Posterior vena cava (tissue), 2 donors: Measurements from ENCODE around the gene CLEC18A. TPM values are rescaled to one million over a fixed set of nuclear protein-coding genes. Genes with fewer than 3 reads are reported as not detected.

Source experiments
- DNase-seq: peaks from one replicate; pipeline ENCODE4 v3.0.0-alpha.2; 2020; ENCODE audit warnings: low spot score
- intact Hi-C, 2 donors: fragments of 100-400 bp; cut with DNase I; formaldehyde crosslinking; loops; one replicate each; pipeline versions ENCODE4 v1.14.1 to v1.14.2; 2022 to 2023
- total RNA-seq, 2 donors: library from RNA; stranded (reverse); fragmentation: NEBNext Ultra II Directional; extraction: Animal tissue kit (Norgen Biotek cat#: 25700); gene quantifications; one replicate each; pipeline ENCODE4 v1.2.1, GENCODE V29; 2021
- donor health status: DM: yes; HTN: yes; CAD: no.
- donor health status: DM: yes; HTN: yes; CAD: no.

CLEC18A gene
- total RNA-seq, 2 donors from 2014 or later = 0.43 TPM; not detected in 1

DNA sequence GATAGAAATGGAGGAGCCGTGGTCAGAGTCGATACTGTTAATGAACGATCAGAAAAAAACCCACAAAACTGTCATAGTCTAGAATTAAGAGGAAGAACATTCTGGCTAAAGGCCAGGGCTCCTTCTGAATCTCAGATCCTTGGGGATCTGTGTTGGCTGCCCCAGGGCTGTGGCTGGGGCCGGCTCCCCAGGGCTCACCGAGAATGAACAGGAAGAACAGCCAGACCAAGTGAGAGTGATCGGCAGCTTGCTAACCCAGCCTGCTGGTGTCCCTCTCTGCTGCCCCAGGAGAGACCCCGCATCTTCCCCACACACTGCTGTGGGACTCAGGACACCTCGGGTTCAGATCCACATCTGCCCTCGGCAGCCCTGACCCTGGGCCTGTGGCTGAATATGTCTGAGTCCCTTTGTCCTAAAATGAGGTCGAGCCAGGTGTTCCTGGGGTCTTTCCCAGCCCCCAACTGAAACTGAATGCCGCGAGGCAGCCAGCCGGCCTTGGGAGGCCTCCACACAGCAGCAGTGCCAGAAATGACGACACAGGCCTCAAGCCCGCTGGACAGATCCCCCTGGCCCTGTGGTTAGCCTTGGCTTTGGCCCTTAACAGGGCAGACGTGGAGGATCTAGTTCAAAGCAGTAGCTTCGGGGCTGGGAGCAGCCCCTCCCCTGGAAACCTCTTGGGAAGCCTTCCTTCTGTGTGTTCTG lies 23.9 kb upstream of the CLEC18A start:
- DNase-seq = peak; percentile 88
- intact Hi-C loops = loop anchor here in 1 of 2 donors (10.0 kb wide), 1 partner anchor 62 kb away; no protein-coding TSS in a partner anchor

DNA sequence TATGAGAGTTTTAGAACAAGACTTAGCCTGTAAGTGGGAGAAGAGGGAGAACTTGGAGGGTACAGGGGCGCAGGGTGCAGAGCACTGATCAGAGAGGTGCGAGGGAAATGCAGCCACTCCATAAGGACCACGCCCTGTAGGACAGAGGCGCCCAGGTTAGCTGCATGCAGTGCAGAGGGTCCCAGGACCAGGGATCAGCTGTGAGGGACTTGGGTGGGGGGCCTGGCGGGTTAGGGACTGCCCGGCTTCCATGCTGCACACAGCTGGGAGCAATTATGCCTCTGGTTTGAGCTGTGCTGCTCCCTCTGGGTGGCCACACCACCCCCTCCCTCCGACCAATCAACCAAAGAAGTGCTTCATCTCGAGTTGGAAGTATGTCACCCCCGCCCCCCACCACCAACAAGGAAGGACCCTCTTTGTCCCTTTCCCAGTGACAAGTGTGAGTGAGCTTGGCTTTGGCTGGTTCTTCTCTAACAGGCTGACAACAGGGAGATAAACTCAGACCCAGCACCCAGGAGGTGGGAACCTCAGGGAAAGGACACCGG lies 22.2 kb upstream of the CLEC18A start:
- intact Hi-C loops = loop anchor here (2.0 to 10.0 kb wide), 2 partner anchors 64 to 132 kb away; no protein-coding TSS in a partner anchor
- DNase-seq = no peak

DNA sequence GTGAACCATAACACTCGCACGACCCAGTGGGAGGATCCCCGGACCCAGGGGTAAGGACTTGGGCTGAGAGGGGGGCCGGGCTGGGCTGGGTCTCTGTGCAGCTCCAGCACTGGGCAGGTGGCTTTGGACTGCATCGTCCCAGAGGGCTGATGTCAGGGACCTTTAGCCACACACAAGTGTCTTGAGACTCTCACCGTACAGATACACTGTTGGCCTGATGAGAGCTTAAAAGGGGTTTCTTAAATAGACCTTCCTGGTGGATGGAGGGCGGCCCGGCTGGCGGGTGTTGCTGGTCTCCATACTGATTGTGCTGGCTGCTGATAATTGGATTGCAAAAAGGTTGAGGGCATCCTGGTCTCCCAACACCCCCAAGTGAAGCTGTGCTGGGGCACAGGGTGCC lies 21.7 kb upstream of the CLEC18A start:
- intact Hi-C loops = loop anchor here (2.0 to 10.0 kb wide), 2 partner anchors 65 to 133 kb away; no protein-coding TSS in a partner anchor
- DNase-seq = no peak

DNA sequence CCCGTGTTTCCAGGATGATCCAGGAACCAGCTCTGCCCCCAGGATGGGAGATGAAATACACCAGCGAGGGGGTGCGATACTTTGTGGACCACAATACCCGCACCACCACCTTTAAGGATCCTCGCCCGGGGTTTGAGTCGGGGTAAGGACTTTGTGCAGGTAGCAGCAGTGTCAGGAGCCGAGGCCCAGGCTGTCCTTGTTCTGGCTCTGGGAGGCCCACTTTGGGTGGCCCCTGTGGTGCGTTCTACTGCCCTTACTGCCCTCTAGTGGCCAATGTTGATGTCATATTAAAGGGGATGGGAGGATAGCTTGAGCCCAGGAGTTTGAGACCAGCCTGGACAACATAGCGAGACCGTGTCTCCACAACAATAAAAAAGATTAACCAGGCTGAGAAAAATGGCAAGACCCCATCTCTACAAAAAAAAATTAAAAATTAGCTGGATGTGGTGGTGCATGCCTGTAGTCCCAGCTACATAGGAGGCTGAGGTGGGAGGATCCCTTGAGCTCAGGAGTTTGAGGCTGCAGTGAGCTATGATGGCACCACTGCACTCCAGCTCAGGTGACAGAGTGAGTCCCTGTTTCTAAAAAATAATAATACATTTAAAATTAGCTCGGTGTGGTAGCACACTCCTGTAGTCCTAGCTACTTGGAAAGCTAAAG lies 20.9 kb upstream of the CLEC18A start:
- no peak for DNase-seq
- intact Hi-C loops = loop anchor here in 1 of 2 donors (5.0 to 10.0 kb wide), 2 partner anchors 133 to 1205 kb away; no protein-coding TSS in a partner anchor

DNA sequence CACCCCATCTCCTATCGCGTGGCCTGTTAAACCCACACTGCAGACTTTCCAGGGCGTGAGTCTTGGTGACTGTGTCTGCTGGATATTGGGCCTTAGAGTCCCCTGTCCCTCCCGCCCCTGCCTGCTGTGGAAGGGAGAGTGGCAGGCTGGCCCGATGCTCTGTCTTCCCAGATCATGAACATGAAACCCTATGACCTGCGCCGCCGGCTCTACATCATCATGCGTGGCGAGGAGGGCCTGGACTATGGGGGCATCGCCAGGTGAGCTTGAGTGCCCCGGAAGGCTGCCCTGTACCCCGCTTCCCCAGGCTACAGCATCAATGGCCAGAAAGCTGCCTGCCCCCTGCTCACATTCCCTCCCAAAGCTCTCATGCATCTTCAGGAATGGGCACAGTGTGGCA lies 19.5 kb upstream of the CLEC18A start:
- intact Hi-C loops = loop anchor here in 1 of 2 donors (5.0 to 10.0 kb wide), 2 partner anchors 134 to 1207 kb away; no protein-coding TSS in a partner anchor
- DNase-seq = no peak

DNA sequence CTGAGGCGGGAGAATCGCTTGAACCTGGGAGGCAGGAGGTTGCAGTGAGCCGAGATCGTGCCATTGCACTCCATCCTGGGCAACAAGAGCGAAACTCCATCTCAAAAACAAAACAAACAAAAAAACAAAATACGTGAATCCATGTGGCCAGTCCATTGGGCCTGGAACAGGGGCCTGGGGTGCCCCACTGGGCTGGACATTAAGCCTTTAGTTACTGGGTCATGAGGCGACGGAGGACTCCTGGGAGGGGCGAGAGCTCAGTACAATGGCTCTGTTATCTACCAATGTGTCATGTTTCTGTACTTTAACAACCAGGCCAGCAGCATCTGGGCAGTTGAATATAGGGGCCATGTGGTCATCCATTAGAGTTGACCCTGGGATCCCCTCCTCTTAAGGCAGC lies 18.9 kb upstream of the CLEC18A start:
- intact Hi-C loops = loop anchor here in 1 of 2 donors (5.0 to 10.0 kb wide), 2 partner anchors 135 to 1207 kb away; no protein-coding TSS in a partner anchor
- no peak for DNase-seq

DNA sequence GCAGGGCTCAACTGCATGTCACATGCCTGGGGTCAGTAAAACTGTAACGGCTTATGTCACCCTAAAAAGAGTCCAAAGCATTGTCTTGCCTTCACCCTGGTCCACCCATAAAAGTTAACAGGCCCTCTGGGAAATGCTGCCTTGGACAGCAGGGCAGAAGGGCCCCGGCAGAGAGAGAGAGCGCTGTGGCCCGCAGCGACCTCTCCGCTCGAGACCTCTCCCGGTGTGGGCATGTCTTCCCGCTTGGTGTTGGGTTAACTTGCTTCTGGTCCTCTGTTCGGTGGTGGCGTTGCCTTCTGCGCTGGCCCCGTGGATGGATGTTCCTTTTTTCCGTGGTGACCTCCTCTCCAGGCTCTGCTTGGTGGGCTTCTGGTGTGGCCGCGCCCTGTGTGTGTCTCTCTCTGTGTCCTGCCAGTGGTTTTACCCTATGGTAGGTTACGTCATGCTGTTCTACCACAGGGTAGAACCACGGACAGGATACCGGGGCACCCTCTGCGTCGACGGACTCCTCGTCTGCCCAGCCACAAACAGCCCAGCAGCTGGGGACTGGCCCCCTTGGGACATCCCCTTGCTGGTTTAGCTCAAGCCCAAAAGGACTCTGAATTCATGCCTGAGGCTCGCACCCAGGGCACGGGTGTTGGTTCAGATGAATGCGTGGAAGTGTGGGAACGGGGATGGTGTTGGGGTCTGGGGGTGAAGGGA lies 18.3 kb upstream of the CLEC18A start:
- DNase-seq = no peak
- intact Hi-C loops = loop anchor here in 1 of 2 donors (5.0 to 10.0 kb wide), 2 partner anchors 136 to 1208 kb away; no protein-coding TSS in a partner anchor

DNA sequence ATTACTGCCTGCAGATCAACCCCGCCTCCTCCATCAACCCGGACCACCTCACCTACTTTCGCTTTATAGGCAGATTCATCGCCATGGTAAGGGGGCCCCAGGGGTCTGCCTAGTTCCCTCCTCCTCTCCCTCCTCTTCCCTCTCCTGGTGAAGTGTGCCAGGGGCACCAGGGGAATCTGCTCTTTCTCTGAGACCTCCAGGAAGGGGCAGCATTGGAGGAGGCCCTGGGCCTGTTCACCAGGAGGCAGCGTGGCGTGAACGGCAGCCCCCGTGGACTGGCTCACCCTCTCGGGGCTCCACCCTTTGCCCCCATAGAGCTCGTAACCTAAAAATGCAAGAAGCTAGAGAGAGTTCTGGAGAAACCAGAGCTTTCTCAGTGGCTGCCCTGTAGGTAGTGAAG lies 17.1 kb upstream of the CLEC18A start:
- DNase-seq = no peak

DNA sequence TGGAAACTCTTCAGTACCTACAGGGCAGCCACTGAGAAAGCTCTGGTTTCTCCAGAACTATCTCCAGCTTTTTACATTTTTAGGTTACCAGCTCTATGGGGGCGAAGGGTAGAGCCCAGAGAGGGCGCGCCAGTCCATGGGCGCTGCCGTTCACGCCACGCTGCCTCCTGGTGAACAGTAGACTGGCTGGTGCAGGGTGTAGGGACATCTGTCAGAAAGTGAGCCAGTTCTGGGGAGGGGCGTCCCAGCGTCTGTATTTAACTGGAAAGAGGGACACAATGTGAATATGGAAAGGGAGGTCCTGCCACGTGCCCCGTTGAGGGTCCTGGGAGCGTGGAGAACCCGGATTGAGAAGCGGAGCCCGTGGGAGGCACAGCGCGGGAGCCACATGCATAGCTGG lies 16.4 kb upstream of the CLEC18A start:
- intact Hi-C loops = loop anchor here in 1 of 2 donors (5.0 to 10.0 kb wide), 2 partner anchors 137 to 1210 kb away; no protein-coding TSS in a partner anchor
- DNase-seq = no peak

More for the DNA sequence above, 17.1 kb upstream of the CLEC18A start:
- intact Hi-C loops = loop anchor here in 1 of 2 donors (5.0 to 10.0 kb wide), 2 partner anchors 137 to 1209 kb away; no protein-coding TSS in a partner anchor

DNA sequence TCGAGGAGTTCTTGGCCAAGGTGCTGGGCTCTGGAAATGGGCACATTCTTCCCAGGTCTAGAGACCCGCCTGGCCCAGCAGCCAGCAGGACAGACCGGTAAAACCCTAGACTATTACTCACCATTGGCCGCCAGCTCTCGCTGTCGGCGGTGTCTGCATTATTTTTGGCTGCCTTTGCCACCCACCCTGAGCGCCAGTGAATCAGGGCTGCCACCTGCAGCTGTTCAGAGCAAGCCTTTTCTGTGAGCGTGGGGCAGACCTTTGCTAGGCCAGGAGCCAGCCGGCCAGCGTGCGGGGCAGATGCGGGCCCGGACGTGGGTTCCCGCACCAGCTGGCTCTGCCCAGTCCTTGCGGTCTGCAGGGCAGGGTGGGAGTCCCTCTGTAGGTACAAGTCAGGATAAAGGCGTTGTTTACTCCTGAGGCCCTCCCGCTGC lies 15.8 kb upstream of the CLEC18A start:
- intact Hi-C loops = loop anchor here in 1 of 2 donors (10.0 kb wide), 1 partner anchor 1210 kb away; no protein-coding TSS in a partner anchor
- DNase-seq = no peak

DNA sequence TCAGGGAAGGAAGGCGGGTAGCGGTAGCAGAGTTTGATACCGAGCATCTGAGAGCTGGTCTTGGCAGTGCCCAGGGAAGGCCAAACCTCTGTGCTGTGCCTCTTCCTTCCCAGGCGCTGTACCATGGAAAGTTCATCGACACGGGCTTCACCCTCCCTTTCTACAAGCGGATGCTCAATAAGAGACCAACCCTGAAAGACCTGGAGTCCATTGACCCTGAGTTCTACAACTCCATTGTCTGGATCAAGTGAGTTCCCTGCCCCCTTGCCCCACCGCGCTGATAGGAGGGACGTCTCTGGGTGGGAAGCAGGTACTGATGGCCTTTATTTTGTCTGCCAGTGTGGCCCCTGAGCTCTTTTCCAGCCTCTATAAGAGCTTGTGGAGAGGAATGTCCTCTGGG lies 15.4 kb upstream of the CLEC18A start:
- DNase-seq = no peak
- intact Hi-C loops = loop anchor here in 1 of 2 donors (10.0 kb wide), 1 partner anchor 1211 kb away; no protein-coding TSS in a partner anchor

DNA sequence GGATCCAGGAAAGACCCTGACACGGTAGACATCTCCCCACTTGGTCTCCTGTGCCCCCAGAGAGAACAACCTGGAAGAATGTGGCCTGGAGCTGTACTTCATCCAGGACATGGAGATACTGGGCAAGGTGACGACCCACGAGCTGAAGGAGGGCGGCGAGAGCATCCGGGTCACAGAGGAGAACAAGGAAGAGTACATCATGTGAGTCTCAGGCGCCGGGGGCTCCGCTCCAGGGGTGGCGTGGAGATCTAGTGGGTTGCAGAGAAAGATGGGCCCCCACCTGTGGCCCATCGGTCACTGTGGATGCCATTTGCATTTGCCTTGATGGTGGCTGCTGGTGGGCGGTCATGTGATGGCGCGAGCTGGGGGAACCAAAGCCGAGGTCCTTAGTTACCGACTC lies 14.9 kb upstream of the CLEC18A start:
- intact Hi-C loops = loop anchor here in 1 of 2 donors (10.0 kb wide), 1 partner anchor 1211 kb away; no protein-coding TSS in a partner anchor
- DNase-seq = no peak

DNA sequence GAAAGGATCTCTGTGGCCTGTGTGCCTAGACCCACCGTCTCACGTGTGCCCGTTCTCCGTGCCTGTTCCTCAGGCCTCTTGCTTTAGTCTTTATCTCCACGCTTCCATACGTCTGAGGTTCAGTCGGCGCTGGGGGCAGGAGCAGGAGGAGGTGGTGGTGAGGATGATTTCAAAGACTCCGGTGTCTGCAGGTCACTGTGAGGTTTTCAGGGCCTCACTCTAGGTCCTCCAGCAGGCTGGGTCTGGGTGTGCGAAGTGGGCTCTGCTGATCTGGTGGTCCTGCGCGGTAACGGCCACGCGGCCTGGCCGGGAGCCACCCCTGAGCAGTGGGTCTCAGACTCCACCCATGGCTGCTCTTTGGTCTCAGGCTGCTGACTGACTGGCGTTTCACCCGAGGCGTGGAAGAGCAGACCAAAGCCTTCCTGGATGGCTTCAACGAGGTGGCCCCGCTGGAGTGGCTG lies 14.4 kb upstream of the CLEC18A start:
- DNase-seq = no peak

DNA sequence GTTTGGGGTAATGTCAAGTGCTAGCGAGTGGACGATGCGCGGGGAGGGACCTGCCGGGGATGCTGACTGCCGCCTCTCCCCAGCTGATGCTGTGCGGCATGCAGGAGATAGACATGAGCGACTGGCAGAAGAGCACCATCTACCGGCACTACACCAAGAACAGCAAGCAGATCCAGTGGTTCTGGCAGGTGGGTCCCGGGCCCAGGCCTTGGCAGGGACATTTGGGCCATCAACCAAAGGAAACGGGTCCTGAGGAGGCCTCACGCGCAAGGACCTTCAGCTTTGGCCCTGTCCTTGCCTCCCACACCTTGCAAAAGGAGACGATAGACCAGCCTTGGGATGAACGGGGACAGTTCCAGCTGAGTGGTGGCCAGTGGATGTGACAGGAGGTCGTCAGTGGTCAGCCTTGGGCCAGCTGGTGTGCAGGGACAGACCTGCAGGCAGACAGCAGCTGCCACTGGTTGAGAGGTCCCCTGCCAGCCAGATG lies 13.6 kb upstream of the CLEC18A start:
- no peak for DNase-seq
- intact Hi-C loops = loop anchor here in 1 of 2 donors (10.0 kb wide), 1 partner anchor 1213 kb away; no protein-coding TSS in a partner anchor

More for the DNA sequence above, 14.4 kb upstream of the CLEC18A start:
- intact Hi-C loops = loop anchor here in 1 of 2 donors (10.0 kb wide), 1 partner anchor 1212 kb away; no protein-coding TSS in a partner anchor

DNA sequence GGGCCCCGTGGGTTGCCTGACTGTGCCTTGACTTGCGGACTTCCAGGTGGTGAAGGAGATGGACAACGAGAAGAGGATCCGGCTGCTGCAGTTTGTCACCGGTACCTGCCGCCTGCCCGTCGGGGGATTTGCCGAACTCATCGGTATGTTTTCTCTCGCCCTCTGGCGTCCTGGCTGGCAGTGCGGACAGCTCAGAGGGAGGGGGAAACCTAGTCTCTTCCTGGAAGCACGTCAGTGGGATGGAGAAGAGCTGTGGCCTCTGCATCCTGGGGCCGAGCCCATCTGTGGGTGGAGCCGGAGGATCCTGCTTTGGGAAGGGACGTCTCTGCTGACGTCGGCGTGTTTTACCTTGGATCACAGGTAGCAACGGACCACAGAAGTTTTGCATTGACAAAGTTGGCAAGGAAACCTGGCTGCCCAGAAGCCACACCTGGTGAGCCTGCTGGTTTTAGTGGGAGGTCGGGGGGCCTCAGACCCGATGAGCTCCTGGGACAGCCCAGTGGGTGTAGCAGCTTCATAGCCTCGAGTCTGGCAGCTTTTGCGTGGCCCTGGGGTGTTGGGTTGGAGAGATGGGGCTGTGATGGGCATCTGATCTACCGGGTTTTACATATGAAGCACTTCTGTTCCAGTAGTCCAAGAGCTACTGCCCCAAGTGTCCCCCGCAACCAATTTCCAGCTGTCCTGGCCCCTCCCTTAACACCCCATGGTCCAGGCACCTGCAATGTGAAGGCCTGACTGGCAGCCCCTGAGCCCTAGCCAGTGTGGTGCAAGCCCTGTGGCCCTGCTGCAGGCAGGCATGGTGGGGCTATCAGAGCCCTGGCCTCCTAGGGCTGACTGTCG lies 11.9 kb upstream of the CLEC18A start:
- DNase-seq = peak; percentile 18
- intact Hi-C loops = loop anchor here in 1 of 2 donors (10.0 kb wide), 1 partner anchor 1214 kb away; no protein-coding TSS in a partner anchor

DNA sequence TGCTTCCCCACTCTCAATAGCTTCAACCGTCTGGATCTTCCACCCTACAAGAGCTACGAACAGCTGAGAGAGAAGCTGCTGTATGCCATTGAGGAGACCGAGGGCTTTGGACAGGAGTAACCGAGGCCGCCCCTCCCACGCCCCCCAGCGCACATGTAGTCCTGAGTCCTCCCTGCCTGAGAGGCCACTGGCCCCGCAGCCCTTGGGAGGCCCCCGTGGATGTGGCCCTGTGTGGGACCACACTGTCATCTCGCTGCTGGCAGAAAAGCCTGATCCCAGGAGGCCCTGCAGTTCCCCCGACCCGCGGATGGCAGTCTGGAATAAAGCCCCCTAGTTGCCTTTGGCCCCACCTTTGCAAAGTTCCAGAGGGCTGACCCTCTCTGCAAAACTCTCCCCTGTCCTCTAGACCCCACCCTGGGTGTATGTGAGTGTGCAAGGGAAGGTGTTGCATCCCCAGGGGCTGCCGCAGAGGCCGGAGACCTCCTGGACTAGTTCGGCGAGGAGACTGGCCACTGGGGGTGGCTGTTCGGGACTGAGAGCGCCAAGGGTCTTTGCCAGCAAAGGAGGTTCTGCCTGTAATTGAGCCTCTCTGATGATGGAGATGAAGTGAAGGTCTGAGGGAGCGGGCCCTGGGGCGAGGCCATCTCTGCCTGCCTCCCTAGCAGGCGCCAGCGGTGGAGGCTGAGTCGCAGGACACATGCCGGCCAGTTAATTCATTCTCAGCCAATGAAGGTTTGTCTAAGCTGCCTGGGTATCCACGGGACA lies 11.1 kb upstream of the CLEC18A start:
- peak; percentile 76 for DNase-seq

DNA sequence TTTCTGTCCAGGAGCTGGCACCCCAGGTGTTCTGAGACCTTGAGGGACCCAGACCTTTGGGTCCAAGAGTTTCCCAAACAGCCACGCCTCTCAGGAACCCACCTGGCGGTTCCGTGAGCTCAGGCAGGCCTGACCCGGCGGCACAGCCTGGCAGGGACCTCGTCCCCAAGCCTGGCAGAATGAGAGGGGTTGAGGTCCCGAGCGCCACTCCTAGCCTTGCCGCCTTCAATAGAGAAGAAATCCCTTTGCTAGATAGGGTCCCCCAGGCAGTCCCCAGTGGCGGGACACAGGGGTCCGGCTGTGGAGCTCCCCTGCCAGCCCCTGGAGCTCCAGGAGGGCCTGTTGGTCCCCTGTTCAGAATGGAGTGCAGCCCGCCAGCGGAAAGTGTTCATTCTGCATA lies 10.5 kb upstream of the CLEC18A start:
- intact Hi-C loops = no loop called here
- DNase-seq = peak; percentile 61

More for the DNA sequence above, 11.1 kb upstream of the CLEC18A start:
- intact Hi-C loops = loop anchor here in 1 of 2 donors (10.0 kb wide), 1 partner anchor 1215 kb away; no protein-coding TSS in a partner anchor
